GM10847 (cell line): Measurements from ENCODE around the gene SEMA3A.

ENCODE experiments used
- POLR2A ChIP-seq: IDR thresholded peaks from 2 replicates; pipeline ENCODE4 v1.6.1; 2011; ENCODE audit not compliant: insufficient read length; ENCODE audit errors: extremely low read depth

SEMA3A gene

GRCh38 chr7:84073186-84073875 lies 121.3 kb downstream of the SEMA3A start:
- no peak for TF ChIP-seq POLR2A

- no peak for TF ChIP-seq POLR2A
Measured at GRCh38 chr7:84070770-84071169, 123.8 kb downstream of the SEMA3A start.

GRCh38 chr7:84069999-84070500 lies 124.5 kb downstream of the SEMA3A start:
- TF ChIP-seq POLR2A = no peak

- TF ChIP-seq POLR2A = no peak
Measured at GRCh38 chr7:84069033-84069432, 125.6 kb downstream of the SEMA3A start.

GRCh38 chr7:84060760-84061261 lies 133.8 kb downstream of the SEMA3A start:
- TF ChIP-seq POLR2A = no peak

GRCh38 chr7:84060000-84060399 lies 134.6 kb downstream of the SEMA3A start:
- TF ChIP-seq POLR2A = no peak

- TF ChIP-seq POLR2A = no peak
Measured at GRCh38 chr7:84058311-84059076, 136.1 kb downstream of the SEMA3A start.

- TF ChIP-seq POLR2A = no peak
Measured at GRCh38 chr7:84057576-84057975, 137.0 kb downstream of the SEMA3A start.

GRCh38 chr7:84055904-84056605 lies 138.5 kb downstream of the SEMA3A start:
- no peak for TF ChIP-seq POLR2A

- no peak for TF ChIP-seq POLR2A
Measured at GRCh38 chr7:84049071-84049836, 145.3 kb downstream of the SEMA3A start.

- no peak for TF ChIP-seq POLR2A
Measured at GRCh38 chr7:84047085-84047484, 147.5 kb downstream of the SEMA3A start.

- TF ChIP-seq POLR2A = no peak
Measured at GRCh38 chr7:84044834-84045233, 149.8 kb downstream of the SEMA3A start.

- TF ChIP-seq POLR2A = no peak
Measured at GRCh38 chr7:84043661-84044191, 150.9 kb downstream of the SEMA3A start.

GRCh38 chr7:84042110-84042539 lies 152.5 kb downstream of the SEMA3A start:
- no peak for TF ChIP-seq POLR2A
